Epithelial cell of proximal tubule (primary cell): ENCODE results near the gene LENG9. TPM values are rescaled to one million over a fixed set of nuclear protein-coding genes. Genes with fewer than 3 reads are reported as not detected.
A peak's percentile ranks its signal among the peaks of the same experiment; 100 is the strongest.

Experiments
- DNase-seq: peaks from one replicate; pipeline ENCODE4 v3.0.0-alpha.2; 2011; ENCODE audit warnings: low read depth
- H3K4me3 ChIP-seq: 2 replicates; pipeline ENCODE4 v1.5.1; 2011; ENCODE audit warnings: low read depth, mild to moderate bottlenecking, low read length
- CTCF ChIP-seq: conservative IDR thresholded peaks from 2 replicates; pipeline ENCODE4 v1.5.1; 2012; ENCODE audit warnings: low read depth, mild to moderate bottlenecking, low read length
- total RNA-seq: library from RNA; depleted of rRNA; stranded (reverse); fragments of >200 nt; gene quantifications from 2 replicates; pipeline ENCODE4 v1.2.3, GENCODE V29; 2015

LENG9 gene
- total RNA-seq, 1 donor from 2014 or later, result 4.1 TPM

GRCh38 chr19:54464630-54465425 lies 1.2 kb upstream of the LENG9 start:
- no peak for TF ChIP-seq CTCF
- no peak for DNase-seq

GRCh38 chr19:54464044-54464629 lies 559 bp upstream of the LENG9 start:
- H3K4me3 ChIP-seq, result peak overlapping the region; percentile 81
- peak; percentile 96 for DNase-seq
- TF ChIP-seq CTCF, result no peak

More at GRCh38 chr19:54464630-54465425, 1.2 kb upstream of the LENG9 start:
- H3K4me3 ChIP-seq, result peak overlapping the region; percentile 81

- peak overlapping the region; percentile 81 for H3K4me3 ChIP-seq
- TF ChIP-seq CTCF, result no peak
- DNase-seq, result no peak
Observed at GRCh38 chr19:54462655-54463530, 685 bp downstream of the LENG9 start.

- DNase-seq, result no peak
- H3K4me3 ChIP-seq, result peak overlapping the region; percentile 81
- TF ChIP-seq CTCF, result no peak
Observed at GRCh38 chr19:54462047-54462654, 1.4 kb downstream of the LENG9 start.

- DNase-seq, result no peak
- no peak overlapping the region for H3K4me3 ChIP-seq
- TF ChIP-seq CTCF, result no peak
Observed at GRCh38 chr19:54461613-54462012, 2.0 kb downstream of the LENG9 start.

- no peak overlapping the region for H3K4me3 ChIP-seq
- DNase-seq, result no peak
- TF ChIP-seq CTCF, result no peak
Observed at GRCh38 chr19:54461210-54461609, 2.4 kb downstream of the LENG9 start.
